Muscle layer of duodenum (tissue), 2 donors: ENCODE measurements around the gene COL5A1.
"Not testable (repeated sequence)": the region's sequence is repeated elsewhere in the genome, so short reads cannot be mapped to it uniquely, and the experiment has no call there.

ENCODE experiments used
- H3K27ac ChIP-seq: one replicate; pipeline ENCODE4 v1.7.0; 2013; ENCODE audit warnings: mild to moderate bottlenecking, low read length
- H3K27me3 ChIP-seq: one replicate; pipeline ENCODE4 v1.7.0; 2013; ENCODE audit warnings: low read depth, mild to moderate bottlenecking, control low read depth, low read length
- H3K36me3 ChIP-seq, 2 donors: one replicate each; pipeline ENCODE4 v1.7.0; 2013; ENCODE audit warnings: low read length in 2 of 2, control low read depth in 1 of 2, mild to moderate bottlenecking in 1 of 2; ENCODE audit not compliant: insufficient read depth in 2 of 2, control insufficient read depth in 1 of 2
- H3K4me1 ChIP-seq, 2 donors: one replicate each; pipeline ENCODE4 v1.7.0; 2013; ENCODE audit warnings: low read length in 2 of 2, mild to moderate bottlenecking in 2 of 2, control low read depth in 1 of 2, moderate library complexity in 1 of 2; ENCODE audit not compliant: insufficient read depth in 2 of 2, control insufficient read depth in 1 of 2
- H3K4me3 ChIP-seq, 2 donors: one replicate each; pipeline ENCODE4 v1.7.0; 2013; ENCODE audit warnings: low read length in 2 of 2, low read depth in 1 of 2, mild to moderate bottlenecking in 1 of 2
- H3K9me3 ChIP-seq, 2 donors: one replicate each; pipeline ENCODE4 v1.7.0; 2013; ENCODE audit warnings: low read length in 2 of 2, control low read depth in 1 of 2, mild to moderate bottlenecking in 1 of 2; ENCODE audit not compliant: control insufficient read depth in 1 of 2
- donor health status: healthy.

The COL5A1 gene

GRCh38 chr9:134712243-134712642 is 70.6 kb downstream of the COL5A1 start:
- Histone ChIP-seq H3K9me3 (no peaks in the 10 kb centered on the region), H3K27me3 (no peaks in the 10 kb centered on the region), H3K4me1 (peaks cover 0 to 48% of the 10 kb centered on the region in 2 donors), H3K36me3 (no peaks in the 10 kb centered on the region), H3K4me3 (no peak overlapping the region), H3K27ac (no peak overlapping the region)

- no peak overlapping the region for H3K27ac ChIP-seq
- H3K36me3 ChIP-seq, result no peaks in the 10 kb centered on the region
Observed at GRCh38 chr9:134712926-134713325, 71.3 kb downstream of the COL5A1 start.

GRCh38 chr9:134715536-134715935 is 73.9 kb downstream of the COL5A1 start:
- H3K36me3 ChIP-seq, result peaks cover 0 to 18% of the 10 kb centered on the region in 2 donors
- H3K27me3 ChIP-seq, H3K4me3 ChIP-seq, H3K27ac ChIP-seq, H3K9me3 ChIP-seq: not testable (repeated sequence)
- H3K4me1 ChIP-seq, result peaks cover 0 to 39% of the 10 kb centered on the region in 2 donors

More at GRCh38 chr9:134712926-134713325, 71.3 kb downstream of the COL5A1 start:
- H3K4me3 ChIP-seq, result no peak overlapping the region
- H3K4me1 ChIP-seq, result peaks cover 0 to 45% of the 10 kb centered on the region in 2 donors
- no peaks in the 10 kb centered on the region for H3K9me3 ChIP-seq
- H3K27me3 ChIP-seq, result no peaks in the 10 kb centered on the region

GRCh38 chr9:134716067-134716466 is 74.5 kb downstream of the COL5A1 start:
- H3K4me1 ChIP-seq, result peaks cover 0 to 34% of the 10 kb centered on the region in 2 donors
- no peaks in the 10 kb centered on the region for H3K9me3 ChIP-seq
- peaks cover 0 to 18% of the 10 kb centered on the region in 2 donors for H3K36me3 ChIP-seq
- H3K27ac ChIP-seq, result no peak overlapping the region
- H3K4me3 ChIP-seq, result no peak overlapping the region
- no peaks in the 10 kb centered on the region for H3K27me3 ChIP-seq

GRCh38 chr9:134717056-134717455 is 75.5 kb downstream of the COL5A1 start:
- H3K9me3 ChIP-seq, result no peaks in the 10 kb centered on the region
- peaks cover 0 to 22% of the 10 kb centered on the region in 2 donors for H3K36me3 ChIP-seq
- H3K27me3 ChIP-seq, result no peaks in the 10 kb centered on the region
- H3K4me3 ChIP-seq, result no peak overlapping the region
- H3K27ac ChIP-seq, result no peak overlapping the region
- peaks cover 0 to 36% of the 10 kb centered on the region in 2 donors for H3K4me1 ChIP-seq

GRCh38 chr9:134717924-134718645 is 76.5 kb downstream of the COL5A1 start:
- Histone ChIP-seq H3K27ac (no peak overlapping the region), H3K4me3 (no peak overlapping the region), H3K36me3 (peaks cover 0 to 22% of the 10 kb centered on the region in 2 donors), H3K27me3 (no peaks in the 10 kb centered on the region), H3K9me3 (no peaks in the 10 kb centered on the region), H3K4me1 (peaks cover 0 to 45% of the 10 kb centered on the region in 2 donors)

- peaks cover 2 to 57% of the 10 kb centered on the region in 2 donors for H3K4me1 ChIP-seq
- H3K27me3 ChIP-seq, result no peaks in the 10 kb centered on the region
- H3K36me3 ChIP-seq, result peaks cover 0 to 22% of the 10 kb centered on the region in 2 donors
- H3K4me3 ChIP-seq, result no peak overlapping the region
- no peak overlapping the region for H3K27ac ChIP-seq
- H3K9me3 ChIP-seq, result no peaks in the 10 kb centered on the region
Observed at GRCh38 chr9:134719331-134719730, 77.7 kb downstream of the COL5A1 start.

- Histone ChIP-seq H3K36me3 (peaks cover 0 to 26% of the 10 kb centered on the region in 2 donors), H3K4me1 (peaks cover 2 to 66% of the 10 kb centered on the region in 2 donors), H3K27ac (no peak overlapping the region)
Observed at GRCh38 chr9:134720136-134720753, 78.6 kb downstream of the COL5A1 start.

GRCh38 chr9:134720796-134721195 is 79.2 kb downstream of the COL5A1 start:
- H3K27ac ChIP-seq, result no peak overlapping the region
- no peaks in the 10 kb centered on the region for H3K9me3 ChIP-seq
- H3K36me3 ChIP-seq, result peaks cover 0 to 26% of the 10 kb centered on the region in 2 donors
- H3K4me1 ChIP-seq, result peaks cover 2 to 71% of the 10 kb centered on the region in 2 donors
- no peak overlapping the region for H3K4me3 ChIP-seq
- no peaks in the 10 kb centered on the region for H3K27me3 ChIP-seq

More at GRCh38 chr9:134720136-134720753, 78.6 kb downstream of the COL5A1 start:
- no peaks in the 10 kb centered on the region for H3K27me3 ChIP-seq
- no peaks in the 10 kb centered on the region for H3K9me3 ChIP-seq
- no peak overlapping the region for H3K4me3 ChIP-seq

GRCh38 chr9:134721344-134721743 is 79.7 kb downstream of the COL5A1 start:
- H3K9me3 ChIP-seq, result no peaks in the 10 kb centered on the region
- H3K27me3 ChIP-seq, result no peaks in the 10 kb centered on the region
- H3K4me3 ChIP-seq, result no peak overlapping the region
- peaks cover 0 to 26% of the 10 kb centered on the region in 2 donors for H3K36me3 ChIP-seq
- H3K27ac ChIP-seq, result no peak overlapping the region
- peaks cover 2 to 75% of the 10 kb centered on the region in 2 donors for H3K4me1 ChIP-seq

- no peak overlapping the region for H3K4me3 ChIP-seq
- peaks cover 2 to 71% of the 10 kb centered on the region in 2 donors for H3K4me1 ChIP-seq
- H3K36me3 ChIP-seq, result peaks cover 0 to 26% of the 10 kb centered on the region in 2 donors
- H3K9me3 ChIP-seq, result no peaks in the 10 kb centered on the region
- H3K27ac ChIP-seq, result no peak overlapping the region
- no peaks in the 10 kb centered on the region for H3K27me3 ChIP-seq
Observed at GRCh38 chr9:134722120-134722701, 80.6 kb downstream of the COL5A1 start.
